Stomach (tissue), 9 donors: Measurements from ENCODE around the gene MYO18B. TPM values are rescaled to one million over a fixed set of nuclear protein-coding genes. Genes with fewer than 3 reads are reported as not detected.

Experiments used
- DNase-seq, 2 donors: peaks; one replicate each; pipeline versions ENCODE4 v3.0.0 to v3.0.0-alpha.2; 2013 to 2019
- H3K27ac ChIP-seq, 5 donors: fragments of 200-600 bp in 4 of 5; sonication (generic) in 4 of 5; one replicate each; pipeline ENCODE4 v1.5.1; 2013 to 2019; ENCODE audit warnings: mild to moderate bottlenecking in 1 of 5, moderate library complexity in 1 of 5
- H3K27me3 ChIP-seq, 3 donors: fragments of 200-600 bp; sonication (generic); one replicate each; pipeline ENCODE4 v1.5.1; 2017 to 2019; ENCODE audit warnings: mixed run types in 1 of 3
- H3K36me3 ChIP-seq, 4 donors: fragments of 200-600 bp; sonication (generic); 1 replicate in 3 of 4; 2 replicates in 1 of 4; pipeline ENCODE4 v1.5.1; 2016 to 2019
- H3K4me1 ChIP-seq, 4 donors: fragments of 200-600 bp; sonication (generic); one replicate each; pipeline ENCODE4 v1.5.1; 2016 to 2019
- H3K4me3 ChIP-seq, 4 donors: fragments of 200-600 bp; sonication (generic) in 3 of 4; one replicate each; pipeline ENCODE4 v1.5.1; 2016 to 2019; ENCODE audit warnings: mild to moderate bottlenecking in 1 of 4
- H3K9me3 ChIP-seq, 4 donors: fragments of 200-600 bp; sonication (generic); one replicate each; pipeline ENCODE4 v1.5.1; 2016 to 2019
- EP300 ChIP-seq: sonication (generic); formaldehyde crosslinking; IDR thresholded peaks from one replicate; pipeline ENCODE4 v1.6.1; 2017; ENCODE audit warnings: antibody characterized with exemption
- POLR2A ChIP-seq, 4 donors: fragments of 450-650 bp; IDR thresholded peaks; one replicate each; pipeline ENCODE4 v1.6.1; 2016; ENCODE audit warnings: antibody characterized with exemption in 4 of 4, control low read depth in 2 of 4, mild to moderate bottlenecking in 1 of 4, moderate library complexity in 1 of 4
- POLR2AphosphoS5 ChIP-seq, 3 donors: sonication (generic); formaldehyde crosslinking; IDR thresholded peaks; one replicate each; pipeline ENCODE4 v1.6.1; 2016; ENCODE audit warnings: antibody characterized with exemption in 3 of 3
- WGBS, 5 donors: extraction: QIAGEN DNeasy Blood & Tissue Kit in 3 of 5; methylation state at CpG; one replicate each; pipeline versions ENCODE4 v1.1.5 to v1.1.7; 2013 to 2018; 5-methylcytosine and 5-hydroxymethylcytosine counted together
- intact Hi-C: fragments of 100-400 bp; cut with DNase I; formaldehyde crosslinking; loops from one replicate; pipeline ENCODE4 v1.15.1; 2023; ENCODE audit warnings: low total_unique reads
- polyA plus RNA-seq, 3 donors: library from polyadenylated mRNA; stranded (reverse); fragments of 200-250 nt; gene quantifications; one replicate each; pipeline ENCODE4 v1.2.3, GENCODE V29; 2013
- total RNA-seq, 5 donors: library from RNA; depleted of rRNA; stranded (reverse); fragments of >200 nt; gene quantifications; one replicate each; pipeline versions ENCODE4 v1.1.0 to v1.2.3, GENCODE V29; 2014 to 2016
- TF ChIP-seq, protein P1 (sequence below), 7 experiments: fragments of 450-650 bp in 4 of 7; fragments of 200-600 bp in 3 of 7; sonication (generic) in 3 of 7; IDR thresholded peaks; one replicate each; pipeline ENCODE4 v1.5.1; 2016 to 2019; ENCODE audit warnings: antibody characterized with exemption in 7 of 7, control low read depth in 2 of 7, mild to moderate bottlenecking in 1 of 7
- donor health status: healthy with polysubstance abuse.
- donor health status: Bipolar disorder and iron deficiency.
- donor health status: healthy.

MYO18B gene
- total and polyA plus RNA-seq, 8 donors = 0.31 to 7.6 (median 0.92) TPM; not detected in 1

DNA sequence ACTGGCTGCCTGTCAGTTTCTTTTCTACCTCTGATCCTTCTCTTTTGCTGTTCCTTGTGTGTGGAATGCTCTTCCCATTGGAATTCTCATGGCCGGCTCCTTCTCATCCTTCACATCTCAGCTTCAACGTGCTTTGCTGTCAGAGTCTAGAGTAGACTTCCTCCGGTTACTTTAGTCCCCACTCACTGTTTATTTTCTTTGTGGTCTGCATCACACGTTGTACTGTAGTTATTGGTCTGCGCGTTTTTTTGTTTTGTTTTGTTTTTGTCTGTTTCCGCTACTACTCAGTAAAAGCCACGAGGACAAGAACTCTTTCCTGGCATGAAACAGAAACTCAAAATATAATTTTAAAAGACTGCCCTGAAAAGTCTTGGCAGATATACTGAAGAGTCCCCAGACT is 305.9 kb downstream of the MYO18B start:
- H3K4me3 ChIP-seq = no peak overlapping the region
- DNase-seq = no peak
- no peak overlapping the region for H3K27ac ChIP-seq
- intact Hi-C loops = loop anchor here (10.0 kb wide), 1 partner anchor 63 kb away; no protein-coding TSS in a partner anchor
- TF ChIP-seq POLR2AphosphoS5 (IDR thresholded peaks at IDR 0.05) = no peak
- TF ChIP-seq, protein P1, sequence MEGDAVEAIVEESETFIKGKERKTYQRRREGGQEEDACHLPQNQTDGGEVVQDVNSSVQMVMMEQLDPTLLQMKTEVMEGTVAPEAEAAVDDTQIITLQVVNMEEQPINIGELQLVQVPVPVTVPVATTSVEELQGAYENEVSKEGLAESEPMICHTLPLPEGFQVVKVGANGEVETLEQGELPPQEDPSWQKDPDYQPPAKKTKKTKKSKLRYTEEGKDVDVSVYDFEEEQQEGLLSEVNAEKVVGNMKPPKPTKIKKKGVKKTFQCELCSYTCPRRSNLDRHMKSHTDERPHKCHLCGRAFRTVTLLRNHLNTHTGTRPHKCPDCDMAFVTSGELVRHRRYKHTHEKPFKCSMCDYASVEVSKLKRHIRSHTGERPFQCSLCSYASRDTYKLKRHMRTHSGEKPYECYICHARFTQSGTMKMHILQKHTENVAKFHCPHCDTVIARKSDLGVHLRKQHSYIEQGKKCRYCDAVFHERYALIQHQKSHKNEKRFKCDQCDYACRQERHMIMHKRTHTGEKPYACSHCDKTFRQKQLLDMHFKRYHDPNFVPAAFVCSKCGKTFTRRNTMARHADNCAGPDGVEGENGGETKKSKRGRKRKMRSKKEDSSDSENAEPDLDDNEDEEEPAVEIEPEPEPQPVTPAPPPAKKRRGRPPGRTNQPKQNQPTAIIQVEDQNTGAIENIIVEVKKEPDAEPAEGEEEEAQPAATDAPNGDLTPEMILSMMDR (IDR thresholded peaks at IDR 0.05) = no peak
- TF ChIP-seq EP300 = no peak
- TF ChIP-seq POLR2A (IDR thresholded peaks at IDR 0.05) = no peak
- H3K9me3 ChIP-seq = no peaks in the 10 kb centered on the region
- H3K27me3 ChIP-seq = peaks cover 0 to 39% (median 0%) of the 10 kb centered on the region in 3 donors
- 47 to 64% (median 56%) methylated on average over 8 of the region's 8 CpGs for WGBS, 5 donors
- H3K4me1 ChIP-seq = no peaks in the 10 kb centered on the region
- H3K36me3 ChIP-seq = no peaks in the 10 kb centered on the region

DNA sequence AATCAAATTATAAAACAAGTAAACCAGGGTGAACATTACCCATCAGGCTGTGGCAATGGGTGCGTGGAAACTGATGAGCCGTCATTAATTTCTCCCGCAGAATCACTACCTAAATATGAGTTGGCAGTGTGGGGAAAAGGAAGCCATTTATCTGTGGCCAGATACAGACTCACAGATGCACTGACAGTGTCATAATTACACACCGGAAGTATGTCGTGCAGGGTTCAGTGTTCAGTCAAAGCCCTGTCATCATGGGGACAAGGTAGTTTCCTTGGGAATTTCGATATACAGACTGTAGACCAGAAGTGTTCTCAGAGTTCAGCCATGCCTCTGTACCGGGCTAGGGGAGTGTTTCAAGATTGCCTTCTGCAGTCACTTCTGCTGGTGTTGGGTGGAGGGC is 308.1 kb downstream of the MYO18B start:
- H3K36me3 ChIP-seq = no peaks in the 10 kb centered on the region
- DNase-seq = no peak
- intact Hi-C loops = no loop called here
- H3K9me3 ChIP-seq = no peaks in the 10 kb centered on the region
- TF ChIP-seq POLR2A (IDR thresholded peaks at IDR 0.05) = no peak
- TF ChIP-seq, protein P1 (IDR thresholded peaks at IDR 0.05) = no peak
- TF ChIP-seq POLR2AphosphoS5 (IDR thresholded peaks at IDR 0.05) = no peak
- TF ChIP-seq EP300 = no peak
- H3K27me3 ChIP-seq = peaks cover 0 to 50% (median 0%) of the 10 kb centered on the region in 3 donors
- 74 to 86% (median 82%) methylated on average over 7 of the region's 7 CpGs for WGBS, 5 donors
- H3K27ac ChIP-seq = no peak overlapping the region
- no peaks in the 10 kb centered on the region for H3K4me1 ChIP-seq
- H3K4me3 ChIP-seq = no peak overlapping the region

DNA sequence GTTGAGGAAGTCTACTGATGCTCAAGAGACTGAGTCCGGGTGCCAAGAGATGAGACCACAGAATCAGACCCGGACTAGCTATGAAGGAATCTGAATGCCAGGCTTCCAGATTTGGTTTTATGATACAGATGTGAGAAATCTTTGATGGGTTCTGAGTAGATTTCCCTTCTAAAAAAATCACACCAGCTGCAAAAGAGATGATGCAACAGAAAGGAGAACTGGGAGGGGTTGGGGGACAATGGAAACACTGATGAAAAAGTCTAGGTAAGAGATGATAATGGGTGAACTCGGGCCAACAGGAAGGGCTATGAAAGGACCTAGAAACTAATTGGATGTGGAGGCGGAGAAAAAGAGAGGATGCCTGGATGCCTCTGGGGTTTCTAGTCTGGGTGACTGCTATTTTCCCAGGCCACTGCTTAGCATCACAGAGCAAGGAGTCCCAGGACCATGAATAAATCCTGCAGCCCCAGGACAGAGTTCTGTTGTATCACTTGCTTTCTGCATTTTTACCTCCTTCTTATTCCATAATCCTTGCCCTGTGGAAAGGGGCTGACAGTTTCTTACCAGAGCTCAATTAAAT is 311.8 kb downstream of the MYO18B start:
- no peaks in the 10 kb centered on the region for H3K9me3 ChIP-seq
- 70 to 78% (median 74%) methylated on average over 4 of the region's 4 CpGs for WGBS, 5 donors
- H3K27ac ChIP-seq = no peak overlapping the region

DNA sequence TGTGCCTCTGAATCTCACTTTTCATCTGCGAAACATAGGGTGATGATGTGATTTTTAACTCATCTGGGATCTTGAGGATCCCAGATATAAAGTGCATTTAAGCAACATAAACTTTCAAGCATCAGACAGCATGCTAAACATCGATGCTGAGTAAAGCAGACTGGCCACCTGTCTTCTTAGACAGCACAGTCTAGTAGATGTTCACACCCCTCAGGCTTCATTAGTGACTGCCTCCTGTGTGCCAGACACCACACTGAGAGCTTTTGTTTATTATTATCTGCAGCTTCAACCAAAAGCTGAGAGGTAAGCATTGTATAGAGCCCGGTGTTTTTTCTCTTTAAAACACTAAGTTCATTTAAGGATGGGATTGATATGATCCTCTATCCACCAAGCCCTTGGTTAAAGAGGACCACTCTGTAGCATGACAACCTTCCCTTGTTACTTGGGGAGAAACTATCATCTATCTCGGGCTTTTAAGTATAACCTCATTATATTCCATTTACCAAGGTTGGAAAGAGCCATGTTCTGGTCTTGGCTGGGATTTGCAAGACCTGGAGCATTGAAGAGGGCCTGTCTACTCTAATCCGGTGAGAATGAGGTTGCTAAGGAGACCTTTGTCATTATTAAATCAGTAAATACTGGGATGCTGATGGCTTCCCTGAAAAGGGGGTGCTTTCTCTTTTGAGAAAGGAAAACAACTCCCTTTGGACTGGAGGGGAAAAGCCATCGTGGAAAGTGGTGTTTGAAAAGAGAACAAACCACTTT is 313.0 kb downstream of the MYO18B start:
- Histone ChIP-seq H3K27ac (no peak overlapping the region), H3K27me3 (peaks cover 0 to 38% (median 0%) of the 10 kb centered on the region in 3 donors), H3K4me3 (no peak overlapping the region), H3K4me1 (no peaks in the 10 kb centered on the region), H3K9me3 (no peaks in the 10 kb centered on the region), H3K36me3 (no peaks in the 10 kb centered on the region)
- DNase-seq = no peak
- TF ChIP-seq, protein P1 (IDR thresholded peaks at IDR 0.05) = no peak
- TF ChIP-seq POLR2AphosphoS5 (IDR thresholded peaks at IDR 0.05) (no peak), EP300 (no peak), POLR2A (IDR thresholded peaks at IDR 0.05) (no peak)
- WGBS, 5 donors = 37 to 54% (median 48%) methylated on average over 6 of the region's 6 CpGs
- intact Hi-C loops = no loop called here

More for the DNA sequence above, 311.8 kb downstream of the MYO18B start:
- no peak overlapping the region for H3K4me3 ChIP-seq
- no peak for DNase-seq
- H3K27me3 ChIP-seq = peaks cover 0 to 45% (median 0%) of the 10 kb centered on the region in 3 donors
- intact Hi-C loops = no loop called here
- H3K36me3 ChIP-seq = no peaks in the 10 kb centered on the region
- TF ChIP-seq EP300 (no peak), POLR2A (IDR thresholded peaks at IDR 0.05) (no peak)
- no peaks in the 10 kb centered on the region for H3K4me1 ChIP-seq
